ENCODE data around the gene TYMP. TPM values are rescaled to one million over a fixed set of nuclear protein-coding genes. Genes with fewer than 3 reads are reported as not detected.
A peak's percentile ranks its signal among the peaks of the same experiment; 100 is the strongest.

Gene TYMP
- total RNA-seq, 1 experiment from 2014 or later, result 56.0 TPM

DNA sequence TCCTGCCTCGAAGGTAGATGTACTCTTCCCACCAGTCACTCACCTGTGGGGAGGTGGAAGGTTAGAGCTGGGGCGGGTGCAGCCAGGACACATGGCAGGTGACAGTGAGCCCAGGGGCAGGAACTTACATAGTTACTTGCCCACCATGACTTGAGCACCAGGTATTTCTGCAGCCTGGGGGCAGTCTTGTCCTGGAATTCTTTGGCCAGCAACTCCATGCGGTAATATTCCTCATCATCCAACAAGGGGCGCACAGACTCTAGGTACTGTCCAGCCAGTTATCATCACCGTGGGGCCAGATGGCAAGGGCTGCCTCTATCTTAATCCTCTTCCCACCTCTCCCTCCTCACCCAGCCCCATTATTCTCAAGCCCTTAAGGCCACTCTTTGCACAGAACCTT lies 46.3 kb upstream of the TYMP start:
- in situ Hi-C loops (cut with HindIII; ENCODE audit: low pct_unique_long_range_greater_than_20kb, low sequenced_read_pairs), result no loop called here
- Histone ChIP-seq H3K4me1 (ENCODE audit: control insufficient read depth, insufficient read depth, low read length) (0 out of 2 replicates have a peak, but pooled peaks cover 2% of the 10 kb centered on the region), H3K27ac (ENCODE audit: low read length) (no peak overlapping the region), H3K9me3 (ENCODE audit: control insufficient read depth, insufficient read depth, low read depth, low read length) (no peaks in the 10 kb centered on the region), H3K4me3 (ENCODE audit: low read depth in 2 of 2, low read length in 2 of 2) (no peak overlapping the region), H3K27me3 (ENCODE audit: control insufficient read depth, insufficient read depth, low read length) (no peaks in the 10 kb centered on the region), H3K36me3 (ENCODE audit: control insufficient read depth, insufficient read depth, low read length) (no peaks in the 10 kb centered on the region)
- ChIA-PET CTCF (interaction anchor here (1.3 kb wide), 2 partner anchors 13 to 45 kb away, joined by 3 to 4 read pairs; no protein-coding TSS in a partner anchor), POLR2A (no interaction called here)
- no TSS peak for BruUV-seq (replicated peaks)
- peak; percentile 72 for ATAC-seq
- TF ChIP-seq, protein P1, sequence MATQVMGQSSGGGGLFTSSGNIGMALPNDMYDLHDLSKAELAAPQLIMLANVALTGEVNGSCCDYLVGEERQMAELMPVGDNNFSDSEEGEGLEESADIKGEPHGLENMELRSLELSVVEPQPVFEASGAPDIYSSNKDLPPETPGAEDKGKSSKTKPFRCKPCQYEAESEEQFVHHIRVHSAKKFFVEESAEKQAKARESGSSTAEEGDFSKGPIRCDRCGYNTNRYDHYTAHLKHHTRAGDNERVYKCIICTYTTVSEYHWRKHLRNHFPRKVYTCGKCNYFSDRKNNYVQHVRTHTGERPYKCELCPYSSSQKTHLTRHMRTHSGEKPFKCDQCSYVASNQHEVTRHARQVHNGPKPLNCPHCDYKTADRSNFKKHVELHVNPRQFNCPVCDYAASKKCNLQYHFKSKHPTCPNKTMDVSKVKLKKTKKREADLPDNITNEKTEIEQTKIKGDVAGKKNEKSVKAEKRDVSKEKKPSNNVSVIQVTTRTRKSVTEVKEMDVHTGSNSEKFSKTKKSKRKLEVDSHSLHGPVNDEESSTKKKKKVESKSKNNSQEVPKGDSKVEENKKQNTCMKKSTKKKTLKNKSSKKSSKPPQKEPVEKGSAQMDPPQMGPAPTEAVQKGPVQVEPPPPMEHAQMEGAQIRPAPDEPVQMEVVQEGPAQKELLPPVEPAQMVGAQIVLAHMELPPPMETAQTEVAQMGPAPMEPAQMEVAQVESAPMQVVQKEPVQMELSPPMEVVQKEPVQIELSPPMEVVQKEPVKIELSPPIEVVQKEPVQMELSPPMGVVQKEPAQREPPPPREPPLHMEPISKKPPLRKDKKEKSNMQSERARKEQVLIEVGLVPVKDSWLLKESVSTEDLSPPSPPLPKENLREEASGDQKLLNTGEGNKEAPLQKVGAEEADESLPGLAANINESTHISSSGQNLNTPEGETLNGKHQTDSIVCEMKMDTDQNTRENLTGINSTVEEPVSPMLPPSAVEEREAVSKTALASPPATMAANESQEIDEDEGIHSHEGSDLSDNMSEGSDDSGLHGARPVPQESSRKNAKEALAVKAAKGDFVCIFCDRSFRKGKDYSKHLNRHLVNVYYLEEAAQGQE (IDR thresholded peaks at IDR 0.05; ENCODE audit: insufficient read depth in 1 of 2, low read depth in 2 of 2, low read length in 1 of 2), result 0 out of 4 replicates have a peak, but pooled peaks of 1 of the 2 experiments have one; percentile 21
- no peak for TF ChIP-seq POLR2AphosphoS5 (IDR thresholded peaks at IDR 0.05; ENCODE audit: low read depth, low read length)
- DNase-seq (ENCODE audit: low read depth, low spot score), result no peak
- intact Hi-C loops (cut with micrococcal nuclease; ENCODE audit: unreplicated experiment), result no loop called here

DNA sequence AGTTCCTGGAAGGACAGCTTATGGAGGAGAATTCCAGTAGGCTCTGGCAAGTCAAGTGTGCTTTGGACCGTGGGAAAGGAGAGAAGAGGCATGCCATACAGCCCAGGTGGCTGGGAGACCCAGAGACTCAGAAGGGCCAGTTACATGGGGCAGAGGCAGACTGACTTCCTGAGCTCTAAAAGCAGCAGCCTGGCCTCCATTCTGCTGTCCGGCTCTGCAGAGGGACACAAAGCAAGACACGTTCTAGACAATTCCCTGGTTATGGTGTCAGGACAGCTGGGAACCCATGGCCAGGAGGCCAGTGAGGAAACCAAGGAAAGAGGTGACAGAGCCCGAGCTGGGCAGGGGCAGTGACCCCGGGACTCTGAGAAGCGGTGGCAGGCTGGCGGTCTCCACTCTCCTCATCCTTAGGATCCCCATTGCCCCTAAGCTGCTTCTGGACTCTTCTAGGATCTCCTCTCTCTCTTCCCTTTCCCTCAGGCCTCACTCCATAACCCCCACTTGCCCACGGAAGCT lies 45.7 kb upstream of the TYMP start:
- no peak overlapping the region for H3K4me3 ChIP-seq (ENCODE audit: low read depth in 2 of 2, low read length in 2 of 2)
- intact Hi-C loops (cut with micrococcal nuclease; ENCODE audit: unreplicated experiment) (no loop called here), in situ Hi-C loops (cut with HindIII; ENCODE audit: low pct_unique_long_range_greater_than_20kb, low sequenced_read_pairs) (no loop called here)
- ChIA-PET CTCF (interaction anchor here (1.3 kb wide), 2 partner anchors 12 to 45 kb away, joined by 3 to 4 read pairs; no protein-coding TSS in a partner anchor), POLR2A (no interaction called here)
- H3K27ac ChIP-seq (ENCODE audit: low read length), result no peak overlapping the region
- H3K9me3 ChIP-seq (ENCODE audit: control insufficient read depth, insufficient read depth, low read depth, low read length), result no peaks in the 10 kb centered on the region
- TF ChIP-seq, protein P2, sequence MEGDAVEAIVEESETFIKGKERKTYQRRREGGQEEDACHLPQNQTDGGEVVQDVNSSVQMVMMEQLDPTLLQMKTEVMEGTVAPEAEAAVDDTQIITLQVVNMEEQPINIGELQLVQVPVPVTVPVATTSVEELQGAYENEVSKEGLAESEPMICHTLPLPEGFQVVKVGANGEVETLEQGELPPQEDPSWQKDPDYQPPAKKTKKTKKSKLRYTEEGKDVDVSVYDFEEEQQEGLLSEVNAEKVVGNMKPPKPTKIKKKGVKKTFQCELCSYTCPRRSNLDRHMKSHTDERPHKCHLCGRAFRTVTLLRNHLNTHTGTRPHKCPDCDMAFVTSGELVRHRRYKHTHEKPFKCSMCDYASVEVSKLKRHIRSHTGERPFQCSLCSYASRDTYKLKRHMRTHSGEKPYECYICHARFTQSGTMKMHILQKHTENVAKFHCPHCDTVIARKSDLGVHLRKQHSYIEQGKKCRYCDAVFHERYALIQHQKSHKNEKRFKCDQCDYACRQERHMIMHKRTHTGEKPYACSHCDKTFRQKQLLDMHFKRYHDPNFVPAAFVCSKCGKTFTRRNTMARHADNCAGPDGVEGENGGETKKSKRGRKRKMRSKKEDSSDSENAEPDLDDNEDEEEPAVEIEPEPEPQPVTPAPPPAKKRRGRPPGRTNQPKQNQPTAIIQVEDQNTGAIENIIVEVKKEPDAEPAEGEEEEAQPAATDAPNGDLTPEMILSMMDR (IDR thresholded peaks at IDR 0.05), result no peak
- TF ChIP-seq TCF7L2 (IDR thresholded peaks at IDR 0.05; ENCODE audit: low read depth, low read length) (no peak), POLR2AphosphoS5 (IDR thresholded peaks at IDR 0.05; ENCODE audit: low read depth, low read length) (no peak), SIN3A (IDR thresholded peaks at IDR 0.05; ENCODE audit: borderline replicate concordance, insufficient read depth, low read depth, low read length) (no peak)
- TF ChIP-seq, protein P1 (IDR thresholded peaks at IDR 0.05; ENCODE audit: insufficient read depth in 1 of 2, low read depth in 2 of 2, low read length in 1 of 2), result no peak
- no peaks in the 10 kb centered on the region for H3K27me3 ChIP-seq (ENCODE audit: control insufficient read depth, insufficient read depth, low read length)
- H3K36me3 ChIP-seq (ENCODE audit: control insufficient read depth, insufficient read depth, low read length), result no peaks in the 10 kb centered on the region
- no peaks in the 10 kb centered on the region for H3K4me1 ChIP-seq (ENCODE audit: control insufficient read depth, insufficient read depth, low read length)
- DNase-seq (ENCODE audit: low read depth, low spot score) (no peak), ATAC-seq (no peak)
- BruUV-seq (replicated peaks), result no TSS peak
